T follicular helper cell (primary cell): ENCODE measurements around the gene FCER2.
A peak's percentile ranks its signal among the peaks of the same experiment; 100 is the strongest.

ENCODE experiments used
- DNase-seq: peaks from one replicate; pipeline ENCODE4 v3.0.0-alpha.2; 2020; ENCODE audit warnings: low read depth

The FCER2 gene

GRCh38 chr19:7701049-7701653, 780 bp downstream of the FCER2 start:
- no peak for DNase-seq

DNA sequence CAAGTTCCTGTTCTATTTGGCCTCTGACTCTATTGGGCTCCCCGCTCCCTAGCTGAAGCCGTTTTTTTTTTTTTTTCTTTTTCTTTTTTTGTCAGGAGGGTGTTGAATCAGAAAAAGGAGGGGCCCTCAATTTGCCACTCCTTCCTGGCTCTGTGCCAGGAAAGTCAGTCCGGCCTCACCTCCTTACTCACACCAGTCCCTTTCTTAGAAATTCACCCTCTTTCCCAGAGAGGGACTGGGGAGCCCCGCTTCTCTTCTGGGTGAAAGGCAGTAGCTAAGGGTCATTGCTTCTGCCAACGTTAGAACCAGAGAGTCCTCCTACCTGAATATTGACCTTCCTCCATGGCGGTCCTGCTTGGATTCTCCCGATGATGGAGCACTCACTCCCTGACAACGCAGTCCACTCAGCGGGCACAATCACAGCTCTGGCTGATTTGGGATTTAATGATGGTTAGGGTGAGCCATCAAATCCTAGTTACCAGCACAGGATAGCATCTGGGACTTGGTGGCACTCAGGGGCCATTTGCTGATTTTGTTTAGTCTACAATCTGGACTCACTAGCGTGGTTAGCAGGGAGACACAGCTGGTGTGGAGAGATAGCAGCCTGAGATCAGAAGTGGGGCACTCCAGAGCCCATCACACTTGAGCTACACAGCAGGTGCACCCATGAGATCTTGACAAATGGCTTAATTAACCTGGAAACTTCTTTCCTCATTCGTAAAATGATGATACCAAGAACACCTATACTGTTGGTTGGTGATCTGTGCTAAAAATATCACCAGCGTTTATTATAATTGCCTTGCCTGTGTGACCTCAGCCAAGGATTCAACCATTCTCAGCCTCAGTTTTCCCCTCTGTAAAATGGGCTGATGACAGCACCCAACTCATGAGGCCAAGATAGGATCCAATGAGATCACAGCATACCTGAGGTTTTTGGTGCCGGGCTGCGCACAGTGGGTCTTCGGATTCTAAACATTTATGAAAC, 2.2 kb downstream of the FCER2 start:
- no peak for DNase-seq

- DNase-seq: no peak
Measured at GRCh38 chr19:7699003-7699402, 2.9 kb downstream of the FCER2 start.

DNA sequence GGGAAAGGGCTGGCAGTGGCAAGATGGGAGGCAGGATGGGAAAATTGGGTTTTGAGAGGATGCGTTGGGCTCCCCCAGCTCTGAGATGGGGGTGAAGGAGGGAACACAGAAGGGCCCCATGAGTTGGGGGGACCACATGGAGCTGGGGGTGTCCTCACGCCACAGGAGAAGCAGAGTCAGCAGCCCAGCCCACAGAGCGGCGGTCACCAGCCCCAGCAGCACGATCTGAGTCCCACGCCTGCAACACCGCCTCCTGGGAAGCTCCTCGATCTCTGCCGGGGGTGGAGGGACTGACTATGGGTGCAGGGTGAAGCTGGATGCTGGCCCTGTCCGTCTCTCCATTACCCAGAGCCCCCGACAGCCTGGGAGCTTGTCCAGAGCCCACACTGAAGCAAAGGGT, 3.3 kb downstream of the FCER2 start:
- no peak for DNase-seq

GRCh38 chr19:7697721-7698287, 4.1 kb downstream of the FCER2 start:
- no peak for DNase-seq

GRCh38 chr19:7694499-7694898, 7.4 kb downstream of the FCER2 start:
- DNase-seq: no peak

- DNase-seq: no peak
Measured at GRCh38 chr19:7692417-7693088, 9.4 kb downstream of the FCER2 start.

DNA sequence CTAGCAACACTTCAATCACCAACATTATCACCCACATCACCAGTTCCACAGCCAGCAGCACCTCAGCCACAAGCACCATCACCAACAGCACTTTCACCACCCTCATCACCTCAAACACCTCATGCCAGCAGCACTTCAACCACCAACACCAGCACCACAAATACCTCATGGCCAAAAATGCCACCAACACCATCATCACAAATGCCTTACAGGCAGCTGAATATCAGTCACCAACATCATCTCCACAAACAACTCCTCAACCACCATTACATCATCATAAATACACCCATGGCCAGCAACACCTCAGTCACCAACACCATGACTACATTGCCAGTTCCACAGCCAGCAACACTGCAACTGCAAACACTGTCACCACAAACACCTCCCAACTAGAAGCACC, 10.4 kb downstream of the FCER2 start:
- no peak for DNase-seq

DNA sequence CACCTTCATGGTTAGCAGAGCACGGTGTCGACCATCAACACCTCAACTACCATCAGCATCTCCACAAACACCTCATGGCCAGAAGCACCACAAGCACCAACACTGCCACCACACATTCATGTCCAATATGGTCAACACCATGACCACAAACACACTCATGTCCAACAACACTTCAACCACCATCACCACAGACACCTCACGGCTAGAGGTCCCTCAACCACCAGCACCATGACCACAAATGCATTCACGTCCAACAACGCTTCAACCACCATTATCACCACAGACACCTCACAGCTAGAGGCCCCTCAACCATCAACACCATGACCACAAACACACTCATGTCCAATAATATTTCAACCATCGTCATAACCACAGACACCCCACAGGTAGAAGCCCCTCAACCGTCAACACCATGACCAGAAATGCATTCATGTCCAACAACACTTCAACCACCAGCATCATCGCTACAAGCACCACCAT, 11.1 kb downstream of the FCER2 start:
- DNase-seq: no peak

DNA sequence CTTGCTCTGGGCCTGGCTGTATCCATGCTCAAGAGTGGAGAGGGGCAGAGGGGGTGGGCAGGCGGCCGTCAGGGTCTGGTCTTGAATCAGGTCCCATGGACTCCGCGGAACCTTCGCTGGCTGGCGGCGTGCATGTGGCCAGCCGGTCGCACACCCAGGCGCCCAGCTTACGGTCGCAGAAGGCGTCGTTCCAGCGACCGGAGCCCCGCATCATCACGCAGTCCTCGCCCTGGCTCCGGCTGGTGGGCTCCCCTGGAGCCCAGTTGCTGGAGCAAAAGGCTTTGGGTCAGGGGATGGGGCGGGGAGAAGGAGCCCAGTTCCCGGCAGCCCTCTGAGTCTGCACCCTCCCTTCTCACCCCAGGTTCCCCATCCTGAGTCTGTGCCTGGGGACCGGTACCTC, 12.8 kb downstream of the FCER2 start:
- no peak for DNase-seq

DNA sequence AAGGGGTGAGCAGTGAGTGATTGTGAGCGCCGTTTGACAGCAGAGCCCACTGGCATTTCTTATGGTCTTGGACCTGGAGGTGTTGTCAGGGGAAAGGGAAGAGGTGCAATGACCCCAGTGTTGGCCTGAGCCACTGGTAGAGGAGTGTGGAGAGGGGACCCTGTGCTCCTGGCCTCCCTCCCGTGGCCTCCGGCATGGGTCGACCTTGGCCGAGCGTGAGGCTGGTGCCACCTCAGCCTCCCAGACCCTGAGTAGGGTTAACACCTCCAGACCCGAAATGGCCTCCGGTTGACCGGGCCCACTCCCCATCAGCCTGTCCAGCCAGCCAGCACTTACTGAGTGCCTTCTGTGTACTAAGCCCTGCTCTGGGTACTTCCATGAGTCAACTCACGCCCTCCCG, 14.8 kb downstream of the FCER2 start:
- no peak for DNase-seq

DNA sequence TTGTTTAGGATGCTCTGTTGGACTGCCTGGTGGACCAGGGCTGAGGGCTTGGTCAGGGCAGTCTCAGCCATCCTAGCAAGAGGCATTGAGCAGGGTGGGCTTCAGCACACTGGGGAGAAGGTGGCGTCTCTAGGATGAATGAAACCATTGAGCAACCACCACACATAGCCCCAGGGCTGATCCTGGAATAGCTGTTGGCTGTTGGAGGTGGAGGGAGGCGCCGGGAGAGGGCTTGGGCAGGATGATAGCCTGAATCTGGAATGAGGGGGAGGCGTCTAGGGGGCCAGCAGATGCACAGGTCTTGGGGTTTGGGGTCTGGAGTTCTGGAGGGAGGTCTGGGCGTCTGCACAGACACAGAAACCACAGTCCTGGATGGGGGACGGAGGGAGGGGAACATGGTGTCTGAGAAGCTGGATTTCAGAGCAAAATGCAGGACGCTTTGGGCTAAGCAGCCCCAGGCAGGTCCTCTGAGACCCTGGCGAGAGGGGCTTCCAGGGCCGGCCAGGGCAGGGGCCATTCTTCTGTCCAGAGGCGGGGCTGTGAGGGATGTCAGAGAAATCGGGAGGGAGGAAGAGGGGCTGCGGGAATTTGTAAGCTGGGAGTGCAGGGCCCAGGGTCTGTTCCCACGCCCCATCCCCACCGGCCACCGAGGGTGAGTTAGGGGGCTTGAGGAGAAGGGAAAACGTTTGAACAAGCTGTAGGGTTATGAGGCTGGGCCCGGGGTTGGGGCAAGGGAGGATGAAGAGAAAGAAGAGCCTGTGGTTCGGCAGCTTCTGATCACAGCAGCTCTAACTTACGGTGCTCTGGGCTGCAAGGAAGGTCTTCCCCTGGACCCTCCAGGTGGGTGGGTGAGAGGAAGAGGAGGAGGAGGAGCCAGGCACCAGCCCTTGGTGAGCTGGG, 16.1 kb downstream of the FCER2 start:
- DNase-seq: no peak

GRCh38 chr19:7682175-7682855, 19.6 kb downstream of the FCER2 start:
- DNase-seq: no peak

GRCh38 chr19:7681340-7682174, 20.4 kb downstream of the FCER2 start:
- peak; percentile 76 for DNase-seq

DNA sequence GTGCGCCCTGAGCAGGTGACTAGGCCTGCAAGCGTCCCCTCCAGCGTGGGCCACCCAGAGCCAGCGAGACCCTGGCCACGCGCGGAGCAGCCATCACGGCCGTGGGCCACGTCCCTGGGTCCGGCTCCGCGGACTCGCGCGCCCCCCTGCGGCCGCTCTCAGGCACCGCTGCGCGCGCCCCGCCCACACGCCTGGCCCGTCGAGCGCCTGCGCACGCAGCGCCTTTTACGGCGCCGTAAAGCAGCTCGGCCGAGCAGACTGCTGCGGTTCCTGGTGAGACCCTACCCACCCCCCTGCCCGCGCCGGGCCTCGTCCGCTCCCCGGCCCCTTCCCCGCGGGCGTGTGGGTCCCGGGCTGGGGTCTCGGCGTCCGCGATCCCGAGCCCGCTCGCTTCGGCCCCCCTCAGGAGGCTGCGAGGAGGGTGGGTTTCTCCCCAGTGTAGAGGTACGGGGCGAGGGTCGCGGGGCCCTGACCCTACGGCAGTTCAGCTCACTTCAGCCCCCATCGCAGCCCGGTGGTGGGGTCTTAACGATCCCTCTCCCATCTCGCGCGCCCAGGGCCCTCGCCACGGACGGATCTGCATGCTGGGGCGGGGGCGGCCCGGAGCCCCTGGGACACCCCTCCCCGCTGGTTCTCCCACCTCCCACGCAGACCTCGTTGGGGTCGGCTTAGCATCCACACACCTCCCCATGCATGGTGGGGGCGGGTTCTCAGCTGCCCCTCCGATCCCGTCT, 21.2 kb downstream of the FCER2 start, which contains the start of gene TRAPPC5:
Gene TRAPPC5 (plus strand): TSS at position 228 of the 734 bp plus-strand sequence. CDS start 1,421 bp downstream, outside the sequence.
- peak; percentile 78 for DNase-seq

- no peak for DNase-seq
Measured at GRCh38 chr19:7679771-7680605, 21.9 kb downstream of the FCER2 start.

DNA sequence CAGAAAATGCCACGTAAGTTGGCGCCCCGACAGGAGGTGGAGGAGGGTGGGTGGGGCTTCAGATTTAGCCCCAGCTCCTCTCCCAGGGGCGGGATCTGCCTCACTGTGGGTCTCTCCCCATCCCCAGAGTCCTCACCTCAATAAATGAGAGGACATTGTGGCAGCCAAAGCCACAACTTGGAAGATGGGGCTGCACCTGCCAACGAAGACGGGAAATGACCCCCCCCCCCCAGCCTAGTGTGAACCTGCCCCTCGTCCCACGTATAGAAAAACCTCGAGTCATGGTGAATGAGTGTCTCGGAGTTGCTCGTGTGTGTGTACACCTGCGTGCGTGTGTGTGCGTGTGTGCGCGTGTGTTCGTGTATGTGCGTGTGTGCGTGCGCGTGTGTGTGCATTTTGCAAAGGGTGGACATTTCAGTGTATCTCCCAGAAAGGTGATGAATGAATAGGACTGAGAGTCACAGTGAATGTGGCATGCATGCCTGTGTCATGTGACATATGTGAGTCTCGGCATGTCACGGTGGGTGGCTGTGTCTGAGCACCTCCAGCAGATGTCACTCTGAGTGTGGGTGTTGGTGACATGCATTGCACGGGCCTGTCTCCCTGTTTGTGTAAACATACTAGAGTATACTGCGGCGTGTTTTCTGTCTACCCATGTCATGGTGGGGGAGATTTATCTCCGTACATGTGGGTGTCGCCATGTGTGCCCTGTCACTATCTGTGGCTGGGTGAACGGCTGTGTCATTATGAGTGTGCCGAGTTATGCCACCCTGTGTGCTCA, 22.8 kb downstream of the FCER2 start:
- peak; percentile 73 for DNase-seq
